ENCODE data around the gene MDC1. TPM values are rescaled to one million over a fixed set of nuclear protein-coding genes. Genes with fewer than 3 reads are reported as not detected.

Gene MDC1
- total and polyA plus RNA-seq, 2 of the 13 experiments (the other 11 are each of a cell fraction or from before 2014, with no cell fraction given): 8.4 to 14.0 TPM

DNA sequence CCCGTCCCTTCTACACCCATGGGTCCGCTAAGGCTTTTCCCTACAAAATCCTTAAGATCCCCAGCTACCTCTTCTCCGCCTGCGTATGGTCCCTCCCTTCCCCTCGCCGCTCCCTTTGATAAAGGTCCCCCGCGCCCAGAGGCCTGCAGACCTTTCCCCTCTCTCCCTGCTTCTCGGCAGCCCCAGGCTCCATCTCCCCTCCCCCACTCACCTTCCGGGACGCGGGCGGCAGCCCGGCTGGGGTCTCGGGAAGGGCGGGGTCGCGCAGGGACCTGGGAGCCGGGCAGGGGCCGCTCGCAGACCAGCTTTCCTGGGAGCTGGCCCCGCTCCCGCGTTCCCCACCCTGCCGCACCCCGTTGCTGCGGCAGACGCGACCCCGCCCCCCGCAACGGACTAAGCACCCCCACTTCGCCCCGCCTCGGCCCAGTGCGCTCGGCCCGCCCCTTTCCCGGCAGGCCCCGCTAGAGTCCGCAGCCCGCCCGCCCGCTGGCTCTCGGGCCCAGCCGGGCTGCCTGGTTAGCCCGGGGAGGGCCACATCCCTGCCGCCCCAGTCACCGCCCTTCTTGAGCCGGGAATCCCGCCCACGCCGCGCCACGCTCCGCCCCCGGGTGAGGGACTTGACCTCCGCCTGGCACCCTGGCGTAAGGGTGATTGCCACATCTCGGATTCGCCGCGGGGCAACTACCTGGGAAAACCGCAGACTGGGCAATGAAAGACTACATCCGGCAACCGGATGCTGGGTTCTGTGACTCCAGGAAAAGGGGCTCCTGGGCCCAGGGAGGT lies 25.4 kb upstream of the MDC1 start, which contains the start of gene FLOT1 (continued):
- TF ChIP-seq NFRKB (IDR thresholded peaks at IDR 0.05) (no peak), ZNF496 (CRISPR knock-in tag; IDR thresholded peaks at IDR 0.05; ENCODE audit: insufficient replicate concordance) (peak; percentile 57), HNRNPK (IDR thresholded peaks at IDR 0.05; ENCODE audit: low read depth, low read length, poor library complexity, severe bottlenecking) (peak; percentile 100), ZBTB7B (CRISPR knock-in tag; IDR thresholded peaks at IDR 0.05) (peak; percentile 94), CHCHD3 (CRISPR knock-in tag; IDR thresholded peaks at IDR 0.05) (0 out of 2 replicates have a peak, but pooled peaks have one; percentile 26), TOPORS (CRISPR knock-in tag; IDR thresholded peaks at IDR 0.05) (peak; percentile 24), ZNF775 (CRISPR knock-in tag; IDR thresholded peaks at IDR 0.05; ENCODE audit: borderline replicate concordance) (no peak), MLX (CRISPR knock-in tag; IDR thresholded peaks at IDR 0.05) (no peak), ZNF12 (CRISPR knock-in tag; IDR thresholded peaks at IDR 0.05) (peak; percentile 68; the same call in 1 of the 2 replicates), KDM4B (CRISPR knock-in tag; IDR thresholded peaks at IDR 0.05) (peak; percentile 74), ZNF251 (CRISPR knock-in tag; IDR thresholded peaks at IDR 0.05) (no peak), SOX5 (CRISPR knock-in tag; IDR thresholded peaks at IDR 0.05; ENCODE audit: borderline replicate concordance) (peak; percentile 41; the same call in 1 of the 2 replicates), GATAD2A (CRISPR knock-in tag; IDR thresholded peaks at IDR 0.05) (peak; percentile 88), ZNF619 (CRISPR knock-in tag; IDR thresholded peaks at IDR 0.05) (peak; percentile 78), ZNF564 (CRISPR knock-in tag; IDR thresholded peaks at IDR 0.05) (peak; percentile 77; the same call in 1 of the 2 replicates)
- TF ChIP-seq, protein P1, sequence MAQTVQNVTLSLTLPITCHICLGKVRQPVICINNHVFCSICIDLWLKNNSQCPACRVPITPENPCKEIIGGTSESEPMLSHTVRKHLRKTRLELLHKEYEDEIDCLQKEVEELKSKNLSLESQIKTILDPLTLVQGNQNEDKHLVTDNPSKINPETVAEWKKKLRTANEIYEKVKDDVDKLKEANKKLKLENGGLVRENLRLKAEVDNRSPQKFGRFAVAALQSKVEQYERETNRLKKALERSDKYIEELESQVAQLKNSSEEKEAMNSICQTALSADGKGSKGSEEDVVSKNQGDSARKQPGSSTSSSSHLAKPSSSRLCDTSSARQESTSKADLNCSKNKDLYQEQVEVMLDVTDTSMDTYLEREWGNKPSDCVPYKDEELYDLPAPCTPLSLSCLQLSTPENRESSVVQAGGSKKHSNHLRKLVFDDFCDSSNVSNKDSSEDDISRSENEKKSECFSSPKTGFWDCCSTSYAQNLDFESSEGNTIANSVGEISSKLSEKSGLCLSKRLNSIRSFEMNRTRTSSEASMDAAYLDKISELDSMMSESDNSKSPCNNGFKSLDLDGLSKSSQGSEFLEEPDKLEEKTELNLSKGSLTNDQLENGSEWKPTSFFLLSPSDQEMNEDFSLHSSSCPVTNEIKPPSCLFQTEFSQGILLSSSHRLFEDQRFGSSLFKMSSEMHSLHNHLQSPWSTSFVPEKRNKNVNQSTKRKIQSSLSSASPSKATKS (CRISPR knock-in tag; IDR thresholded peaks at IDR 0.05): peak; percentile 92
- TF ChIP-seq, protein P2, sequence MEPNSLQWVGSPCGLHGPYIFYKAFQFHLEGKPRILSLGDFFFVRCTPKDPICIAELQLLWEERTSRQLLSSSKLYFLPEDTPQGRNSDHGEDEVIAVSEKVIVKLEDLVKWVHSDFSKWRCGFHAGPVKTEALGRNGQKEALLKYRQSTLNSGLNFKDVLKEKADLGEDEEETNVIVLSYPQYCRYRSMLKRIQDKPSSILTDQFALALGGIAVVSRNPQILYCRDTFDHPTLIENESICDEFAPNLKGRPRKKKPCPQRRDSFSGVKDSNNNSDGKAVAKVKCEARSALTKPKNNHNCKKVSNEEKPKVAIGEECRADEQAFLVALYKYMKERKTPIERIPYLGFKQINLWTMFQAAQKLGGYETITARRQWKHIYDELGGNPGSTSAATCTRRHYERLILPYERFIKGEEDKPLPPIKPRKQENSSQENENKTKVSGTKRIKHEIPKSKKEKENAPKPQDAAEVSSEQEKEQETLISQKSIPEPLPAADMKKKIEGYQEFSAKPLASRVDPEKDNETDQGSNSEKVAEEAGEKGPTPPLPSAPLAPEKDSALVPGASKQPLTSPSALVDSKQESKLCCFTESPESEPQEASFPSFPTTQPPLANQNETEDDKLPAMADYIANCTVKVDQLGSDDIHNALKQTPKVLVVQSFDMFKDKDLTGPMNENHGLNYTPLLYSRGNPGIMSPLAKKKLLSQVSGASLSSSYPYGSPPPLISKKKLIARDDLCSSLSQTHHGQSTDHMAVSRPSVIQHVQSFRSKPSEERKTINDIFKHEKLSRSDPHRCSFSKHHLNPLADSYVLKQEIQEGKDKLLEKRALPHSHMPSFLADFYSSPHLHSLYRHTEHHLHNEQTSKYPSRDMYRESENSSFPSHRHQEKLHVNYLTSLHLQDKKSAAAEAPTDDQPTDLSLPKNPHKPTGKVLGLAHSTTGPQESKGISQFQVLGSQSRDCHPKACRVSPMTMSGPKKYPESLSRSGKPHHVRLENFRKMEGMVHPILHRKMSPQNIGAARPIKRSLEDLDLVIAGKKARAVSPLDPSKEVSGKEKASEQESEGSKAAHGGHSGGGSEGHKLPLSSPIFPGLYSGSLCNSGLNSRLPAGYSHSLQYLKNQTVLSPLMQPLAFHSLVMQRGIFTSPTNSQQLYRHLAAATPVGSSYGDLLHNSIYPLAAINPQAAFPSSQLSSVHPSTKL (CRISPR knock-in tag; IDR thresholded peaks at IDR 0.05): peak; percentile 51
- TF ChIP-seq, protein P3, sequence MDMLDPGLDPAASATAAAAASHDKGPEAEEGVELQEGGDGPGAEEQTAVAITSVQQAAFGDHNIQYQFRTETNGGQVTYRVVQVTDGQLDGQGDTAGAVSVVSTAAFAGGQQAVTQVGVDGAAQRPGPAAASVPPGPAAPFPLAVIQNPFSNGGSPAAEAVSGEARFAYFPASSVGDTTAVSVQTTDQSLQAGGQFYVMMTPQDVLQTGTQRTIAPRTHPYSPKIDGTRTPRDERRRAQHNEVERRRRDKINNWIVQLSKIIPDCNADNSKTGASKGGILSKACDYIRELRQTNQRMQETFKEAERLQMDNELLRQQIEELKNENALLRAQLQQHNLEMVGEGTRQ (IDR thresholded peaks at IDR 0.05; ENCODE audit: low read depth, low read length): no peak
- TF ChIP-seq, protein P3 (CRISPR knock-in tag; IDR thresholded peaks at IDR 0.05; ENCODE audit: borderline replicate concordance): no peak; the same call in 1 of the 2 replicates
- TF ChIP-seq, protein P4, sequence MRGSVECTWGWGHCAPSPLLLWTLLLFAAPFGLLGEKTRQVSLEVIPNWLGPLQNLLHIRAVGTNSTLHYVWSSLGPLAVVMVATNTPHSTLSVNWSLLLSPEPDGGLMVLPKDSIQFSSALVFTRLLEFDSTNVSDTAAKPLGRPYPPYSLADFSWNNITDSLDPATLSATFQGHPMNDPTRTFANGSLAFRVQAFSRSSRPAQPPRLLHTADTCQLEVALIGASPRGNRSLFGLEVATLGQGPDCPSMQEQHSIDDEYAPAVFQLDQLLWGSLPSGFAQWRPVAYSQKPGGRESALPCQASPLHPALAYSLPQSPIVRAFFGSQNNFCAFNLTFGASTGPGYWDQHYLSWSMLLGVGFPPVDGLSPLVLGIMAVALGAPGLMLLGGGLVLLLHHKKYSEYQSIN (CRISPR knock-in tag; IDR thresholded peaks at IDR 0.05; ENCODE audit: borderline replicate concordance): no peak

Data from HepG2 (cell line).